ENCODE measurements around the gene SH3TC1.

Gene SH3TC1

DNA sequence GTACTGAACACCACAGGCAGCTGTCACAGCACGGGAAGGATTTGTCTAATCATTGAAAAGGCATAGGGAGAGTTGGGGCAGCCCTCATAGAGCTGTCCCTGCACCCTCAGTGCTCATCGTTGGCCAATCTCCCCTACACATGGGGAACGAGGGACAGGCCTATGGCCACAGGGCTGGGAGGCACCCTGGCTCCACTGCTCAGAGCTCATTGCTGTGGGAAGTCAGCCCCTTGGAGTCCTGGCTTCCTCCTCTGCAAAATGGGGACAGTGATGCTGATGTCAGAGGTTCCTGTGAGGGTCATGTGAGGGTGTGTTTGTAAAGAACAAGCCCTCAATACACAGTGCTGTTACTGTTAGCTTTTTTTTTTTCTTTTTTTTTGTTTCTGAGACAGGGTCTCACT, 51.1 kb downstream of the SH3TC1 start:
- DNase-seq (ENCODE audit: low spot score): no peak
- H3K9me3 ChIP-seq (ENCODE audit: severe bottlenecking): no peaks in the 10 kb centered on the region
- H3K4me3 ChIP-seq (ENCODE audit: severe bottlenecking): no peak overlapping the region
- no peak for ATAC-seq (ENCODE audit: low read depth)
- H3K27ac ChIP-seq (ENCODE audit: poor library complexity, severe bottlenecking): no peak overlapping the region
- H3K4me1 ChIP-seq (ENCODE audit: insufficient read depth, poor library complexity, severe bottlenecking): no peaks in the 10 kb centered on the region
- H3K36me3 ChIP-seq (ENCODE audit: low read depth): no peaks in the 10 kb centered on the region
- no peaks in the 10 kb centered on the region for H3K27me3 ChIP-seq (ENCODE audit: insufficient read depth, poor library complexity, severe bottlenecking)
- TF ChIP-seq, protein P1, sequence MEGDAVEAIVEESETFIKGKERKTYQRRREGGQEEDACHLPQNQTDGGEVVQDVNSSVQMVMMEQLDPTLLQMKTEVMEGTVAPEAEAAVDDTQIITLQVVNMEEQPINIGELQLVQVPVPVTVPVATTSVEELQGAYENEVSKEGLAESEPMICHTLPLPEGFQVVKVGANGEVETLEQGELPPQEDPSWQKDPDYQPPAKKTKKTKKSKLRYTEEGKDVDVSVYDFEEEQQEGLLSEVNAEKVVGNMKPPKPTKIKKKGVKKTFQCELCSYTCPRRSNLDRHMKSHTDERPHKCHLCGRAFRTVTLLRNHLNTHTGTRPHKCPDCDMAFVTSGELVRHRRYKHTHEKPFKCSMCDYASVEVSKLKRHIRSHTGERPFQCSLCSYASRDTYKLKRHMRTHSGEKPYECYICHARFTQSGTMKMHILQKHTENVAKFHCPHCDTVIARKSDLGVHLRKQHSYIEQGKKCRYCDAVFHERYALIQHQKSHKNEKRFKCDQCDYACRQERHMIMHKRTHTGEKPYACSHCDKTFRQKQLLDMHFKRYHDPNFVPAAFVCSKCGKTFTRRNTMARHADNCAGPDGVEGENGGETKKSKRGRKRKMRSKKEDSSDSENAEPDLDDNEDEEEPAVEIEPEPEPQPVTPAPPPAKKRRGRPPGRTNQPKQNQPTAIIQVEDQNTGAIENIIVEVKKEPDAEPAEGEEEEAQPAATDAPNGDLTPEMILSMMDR (IDR thresholded peaks at IDR 0.05; ENCODE audit: poor library complexity, severe bottlenecking): no peak

DNA sequence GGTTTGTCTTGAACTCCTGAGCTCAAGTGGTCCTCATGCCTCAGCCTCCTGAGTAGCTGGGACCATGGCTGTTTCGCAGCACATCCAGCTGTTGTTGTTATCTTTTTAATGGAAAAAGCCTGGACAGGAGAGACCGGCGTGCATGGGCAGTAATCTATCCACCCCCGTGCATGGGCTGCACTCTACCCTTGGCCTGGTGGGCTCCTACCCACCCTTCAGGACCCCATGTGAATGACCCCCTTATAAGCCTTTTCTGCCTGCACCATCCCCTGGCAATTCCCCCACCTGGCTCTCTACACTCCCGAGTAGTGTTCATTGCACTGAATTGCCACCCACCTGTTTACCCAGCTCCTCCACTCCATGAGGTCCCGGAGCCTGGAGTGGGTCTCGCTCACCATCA, 51.5 kb downstream of the SH3TC1 start:
- Histone ChIP-seq H3K36me3 (ENCODE audit: low read depth) (no peaks in the 10 kb centered on the region), H3K4me3 (ENCODE audit: severe bottlenecking) (no peak overlapping the region), H3K27ac (ENCODE audit: poor library complexity, severe bottlenecking) (no peak overlapping the region), H3K27me3 (ENCODE audit: insufficient read depth, poor library complexity, severe bottlenecking) (no peaks in the 10 kb centered on the region), H3K4me1 (ENCODE audit: insufficient read depth, poor library complexity, severe bottlenecking) (no peaks in the 10 kb centered on the region), H3K9me3 (ENCODE audit: severe bottlenecking) (no peaks in the 10 kb centered on the region)
- TF ChIP-seq, protein P1 (IDR thresholded peaks at IDR 0.05; ENCODE audit: poor library complexity, severe bottlenecking): no peak
- no peak for DNase-seq (ENCODE audit: low spot score)
- no peak for ATAC-seq (ENCODE audit: low read depth)

DNA sequence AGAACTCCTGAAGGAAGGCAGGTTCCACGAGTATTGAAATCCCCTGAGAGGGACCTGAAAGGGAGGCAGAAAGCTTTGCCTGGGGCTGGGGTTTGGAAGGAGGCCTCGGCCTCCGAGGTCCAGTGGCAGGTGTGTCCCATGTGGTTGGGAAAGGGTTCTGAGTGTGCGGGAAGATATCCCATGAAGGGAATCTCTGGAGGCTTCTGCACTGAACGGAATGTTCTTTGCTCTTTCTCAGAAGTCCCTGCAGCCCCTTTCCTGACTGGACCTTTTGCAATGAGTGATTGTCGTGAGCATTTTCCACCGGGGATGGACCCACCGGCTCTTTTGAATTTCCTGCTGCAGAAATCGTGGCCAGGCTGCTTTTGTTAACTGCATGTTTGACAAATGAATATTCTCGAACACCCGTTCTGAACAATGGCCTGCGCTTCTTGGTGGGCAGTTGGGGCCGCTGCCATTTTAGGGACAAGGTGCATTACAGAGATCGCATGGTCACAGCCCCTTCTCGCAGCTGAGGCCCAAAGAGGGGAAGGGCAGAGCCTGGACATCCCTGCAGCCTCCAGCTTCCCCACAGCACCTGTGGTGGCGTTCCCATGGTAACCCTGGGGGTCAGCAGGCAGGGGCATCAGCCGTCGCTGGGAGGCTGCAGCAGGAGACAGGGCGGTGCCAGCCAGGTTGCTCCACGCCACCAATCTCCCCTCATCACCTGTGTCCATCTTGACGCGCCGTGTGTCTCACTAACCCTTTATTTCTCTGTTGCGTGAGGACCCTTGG, 52.2 kb downstream of the SH3TC1 start:
- Histone ChIP-seq H3K9me3 (ENCODE audit: severe bottlenecking) (no peaks in the 10 kb centered on the region), H3K27ac (ENCODE audit: poor library complexity, severe bottlenecking) (no peak overlapping the region), H3K36me3 (ENCODE audit: low read depth) (no peaks in the 10 kb centered on the region), H3K4me1 (ENCODE audit: insufficient read depth, poor library complexity, severe bottlenecking) (no peaks in the 10 kb centered on the region), H3K4me3 (ENCODE audit: severe bottlenecking) (no peak overlapping the region), H3K27me3 (ENCODE audit: insufficient read depth, poor library complexity, severe bottlenecking) (no peaks in the 10 kb centered on the region)
- TF ChIP-seq, protein P1 (IDR thresholded peaks at IDR 0.05; ENCODE audit: poor library complexity, severe bottlenecking): no peak
- ATAC-seq (ENCODE audit: low read depth) (no peak), DNase-seq (ENCODE audit: low spot score) (no peak)

DNA sequence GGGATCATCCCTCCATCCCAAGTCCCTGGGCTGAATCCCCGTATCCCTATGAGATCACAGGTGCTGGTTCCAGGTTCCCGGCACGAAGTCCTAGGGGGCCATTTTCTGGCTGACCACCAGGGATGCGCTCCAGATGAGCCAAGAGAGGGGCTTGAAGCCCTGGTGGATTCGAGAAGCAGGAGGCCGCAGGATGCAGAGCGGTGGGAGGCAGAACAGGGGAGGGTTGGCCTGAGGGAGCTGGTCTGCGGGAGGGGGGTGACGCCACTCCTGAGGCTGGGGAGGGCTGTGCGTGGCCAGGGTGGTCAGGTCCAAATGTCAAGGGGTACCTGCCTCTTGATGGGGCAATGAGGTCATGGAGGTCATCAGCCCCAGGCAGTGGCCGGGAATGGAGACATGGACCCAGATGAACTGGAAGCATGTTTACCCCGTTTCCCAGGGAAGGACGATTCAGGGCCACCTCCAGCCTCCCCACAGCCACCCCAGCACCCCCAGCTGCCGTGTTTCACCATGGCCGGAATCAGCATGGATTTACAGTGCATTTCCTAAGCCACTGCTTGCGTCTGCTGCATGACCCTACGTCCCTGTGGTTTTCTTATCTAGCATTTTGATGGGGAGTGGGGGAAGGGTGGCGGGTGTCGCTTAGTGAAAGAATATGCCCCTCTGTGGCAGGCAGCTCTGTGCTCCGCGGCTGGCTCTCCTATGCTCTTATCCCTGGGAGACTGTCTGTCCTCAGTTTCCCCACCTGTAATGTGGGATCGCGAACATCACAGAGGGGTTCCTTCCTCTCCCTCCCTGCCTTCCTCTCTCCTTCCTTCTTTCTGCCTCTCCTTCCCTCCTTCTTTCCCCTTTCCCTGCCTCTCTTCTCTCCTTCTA, 53.4 kb downstream of the SH3TC1 start:
- Histone ChIP-seq H3K9me3 (ENCODE audit: severe bottlenecking) (no peaks in the 10 kb centered on the region), H3K36me3 (ENCODE audit: low read depth) (no peaks in the 10 kb centered on the region), H3K4me3 (ENCODE audit: severe bottlenecking) (no peak overlapping the region), H3K4me1 (ENCODE audit: insufficient read depth, poor library complexity, severe bottlenecking) (no peaks in the 10 kb centered on the region), H3K27ac (ENCODE audit: poor library complexity, severe bottlenecking) (no peak overlapping the region), H3K27me3 (ENCODE audit: insufficient read depth, poor library complexity, severe bottlenecking) (no peaks in the 10 kb centered on the region)
- no peak for ATAC-seq (ENCODE audit: low read depth)
- DNase-seq (ENCODE audit: low spot score): no peak
- TF ChIP-seq, protein P1 (IDR thresholded peaks at IDR 0.05; ENCODE audit: poor library complexity, severe bottlenecking): no peak

Measured in RWPE2 (cell line).